Endothelial cell (in vitro differentiated cells): ENCODE results near the gene HSD17B12. TPM values are rescaled to one million over a fixed set of nuclear protein-coding genes. Genes with fewer than 3 reads are reported as not detected.
A peak's percentile ranks its signal among the peaks of the same experiment; 100 is the strongest.

Experiments used
- DNase-seq: peaks from one replicate; pipeline ENCODE4 v3.0.0; 2021; ENCODE audit warnings: low spot score
- H3K27ac Mint-ChIP-seq: one replicate; pipeline ENCODE4 v1.8.0; 2021; ENCODE audit warnings: mixed read lengths, inconsistent platforms; ENCODE audit not compliant: unreplicated experiment
- H3K27me3 Mint-ChIP-seq: one replicate; pipeline ENCODE4 v1.8.0; 2021; ENCODE audit warnings: mild to moderate bottlenecking, moderate library complexity, mixed read lengths, inconsistent platforms; ENCODE audit not compliant: unreplicated experiment
- H3K36me3 Mint-ChIP-seq: one replicate; pipeline ENCODE4 v1.8.0; 2021; ENCODE audit warnings: mild to moderate bottlenecking, low read depth, mixed read lengths, inconsistent platforms; ENCODE audit not compliant: unreplicated experiment
- H3K4me1 Mint-ChIP-seq: one replicate; pipeline ENCODE4 v1.8.0; 2021; ENCODE audit warnings: mild to moderate bottlenecking, mixed read lengths, inconsistent platforms; ENCODE audit not compliant: unreplicated experiment
- H3K4me3 Mint-ChIP-seq: one replicate; pipeline ENCODE4 v1.8.0; 2021; ENCODE audit warnings: mild to moderate bottlenecking, mixed read lengths, inconsistent platforms; ENCODE audit not compliant: unreplicated experiment
- H3K9me3 Mint-ChIP-seq: one replicate; pipeline ENCODE4 v1.8.0; 2021; ENCODE audit warnings: mixed read lengths, inconsistent platforms; ENCODE audit not compliant: unreplicated experiment
- CTCF ChIP-seq: fragments of 200-600 bp; sonication (generic); IDR thresholded peaks from one replicate; pipeline ENCODE4 v1.5.0; 2021; ENCODE audit warnings: antibody characterized with exemption; ENCODE audit not compliant: unreplicated experiment
- total RNA-seq: library from RNA; stranded (reverse); fragmentation: NEBNext Ultra II Directional; extraction: Animal tissue kit (Norgen Biotek cat#: 25700); gene quantifications from one replicate; pipeline ENCODE4 v1.2.1, GENCODE V29; 2021; ENCODE audit not compliant: unreplicated experiment

Gene HSD17B12
- total RNA-seq, 1 donor from 2014 or later, result 110 TPM

GRCh38 chr11:43747130-43747802 is 66.7 kb downstream of the HSD17B12 start:
- no peak for DNase-seq
- Mint-ChIP-seq H3K27me3 (no peaks in the 10 kb centered on the region), H3K9me3 (no peaks in the 10 kb centered on the region), H3K4me3 (no peak overlapping the region), H3K36me3 (peaks cover 7% of the 10 kb centered on the region), H3K27ac (no peak overlapping the region), H3K4me1 (no peaks in the 10 kb centered on the region)
- no peak for TF ChIP-seq CTCF

GRCh38 chr11:43748095-43748494 is 67.6 kb downstream of the HSD17B12 start:
- no peaks in the 10 kb centered on the region for H3K9me3 Mint-ChIP-seq
- no peak for DNase-seq
- peaks cover 7% of the 10 kb centered on the region for H3K36me3 Mint-ChIP-seq
- H3K27ac Mint-ChIP-seq, result no peak overlapping the region
- no peaks in the 10 kb centered on the region for H3K27me3 Mint-ChIP-seq
- H3K4me1 Mint-ChIP-seq, result no peaks in the 10 kb centered on the region
- no peak overlapping the region for H3K4me3 Mint-ChIP-seq
- TF ChIP-seq CTCF, result no peak

- H3K27ac Mint-ChIP-seq, result no peak overlapping the region
- no peaks in the 10 kb centered on the region for H3K4me1 Mint-ChIP-seq
- H3K4me3 Mint-ChIP-seq, result no peak overlapping the region
- DNase-seq, result no peak
- H3K9me3 Mint-ChIP-seq, result no peaks in the 10 kb centered on the region
- no peak for TF ChIP-seq CTCF
- H3K36me3 Mint-ChIP-seq, result peaks cover 15% of the 10 kb centered on the region
- H3K27me3 Mint-ChIP-seq, result no peaks in the 10 kb centered on the region
Measured at GRCh38 chr11:43751726-43752125, 71.2 kb downstream of the HSD17B12 start.

DNA sequence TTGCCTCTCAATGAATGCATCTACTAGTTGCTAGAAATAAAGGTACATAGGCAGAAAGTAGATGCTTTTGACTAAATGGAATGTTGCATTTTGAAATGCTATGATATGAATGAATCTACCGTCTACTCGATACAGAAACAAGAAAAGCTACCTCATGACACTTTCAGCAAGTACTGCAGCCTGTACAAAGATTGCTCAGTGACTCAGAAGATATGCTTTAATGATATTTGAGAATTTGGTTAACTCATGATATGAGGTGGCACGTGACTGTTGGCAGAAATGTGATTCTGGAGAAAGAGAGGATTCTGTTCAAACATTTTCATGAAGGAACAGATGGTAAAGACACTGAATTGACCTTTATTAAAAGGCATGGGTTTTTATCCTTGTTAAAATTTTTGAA is 76.0 kb downstream of the HSD17B12 start:
- no peak overlapping the region for H3K27ac Mint-ChIP-seq
- H3K27me3 Mint-ChIP-seq, result no peaks in the 10 kb centered on the region
- peaks cover 15% of the 10 kb centered on the region for H3K4me1 Mint-ChIP-seq
- no peak for DNase-seq
- H3K4me3 Mint-ChIP-seq, result peak overlapping the region; percentile 5
- peaks cover 18% of the 10 kb centered on the region for H3K36me3 Mint-ChIP-seq
- TF ChIP-seq CTCF, result no peak
- H3K9me3 Mint-ChIP-seq, result no peaks in the 10 kb centered on the region

DNA sequence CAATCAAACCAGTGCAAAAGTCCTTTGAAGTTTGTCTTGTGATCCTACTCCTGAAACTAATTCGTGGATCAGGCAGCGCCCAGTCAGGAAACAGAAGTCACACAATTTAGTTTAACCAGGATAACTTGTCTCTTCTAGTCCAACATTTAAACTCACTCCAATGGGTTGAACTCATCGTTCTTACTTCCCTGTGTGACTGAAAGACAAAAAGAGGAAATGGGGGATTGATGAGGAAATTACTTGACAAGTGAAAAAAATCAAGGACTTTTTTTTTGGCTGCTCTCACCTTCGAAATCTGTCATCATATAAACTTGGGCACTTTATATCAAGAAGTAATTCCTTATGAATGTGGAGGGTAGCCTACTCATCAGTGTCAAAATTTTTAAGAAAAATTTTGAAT is 78.4 kb downstream of the HSD17B12 start:
- DNase-seq, result no peak
- H3K9me3 Mint-ChIP-seq, result no peaks in the 10 kb centered on the region
- TF ChIP-seq CTCF, result no peak
- H3K27me3 Mint-ChIP-seq, result no peaks in the 10 kb centered on the region
- H3K27ac Mint-ChIP-seq, result peak overlapping the region; percentile 30
- peaks cover 15% of the 10 kb centered on the region for H3K4me1 Mint-ChIP-seq
- H3K36me3 Mint-ChIP-seq, result peaks cover 23% of the 10 kb centered on the region
- no peak overlapping the region for H3K4me3 Mint-ChIP-seq
